GM19328 (cell line): ENCODE results near the gene CDADC1.

Source experiments
- ATAC-seq: cut with Tn5 transposase; IDR thresholded peaks from one replicate; pipeline ENCODE4 v1.9.1; 2021; ENCODE audit warnings: mild to moderate bottlenecking, moderate library complexity; ENCODE audit not compliant: unreplicated experiment

The CDADC1 gene

DNA sequence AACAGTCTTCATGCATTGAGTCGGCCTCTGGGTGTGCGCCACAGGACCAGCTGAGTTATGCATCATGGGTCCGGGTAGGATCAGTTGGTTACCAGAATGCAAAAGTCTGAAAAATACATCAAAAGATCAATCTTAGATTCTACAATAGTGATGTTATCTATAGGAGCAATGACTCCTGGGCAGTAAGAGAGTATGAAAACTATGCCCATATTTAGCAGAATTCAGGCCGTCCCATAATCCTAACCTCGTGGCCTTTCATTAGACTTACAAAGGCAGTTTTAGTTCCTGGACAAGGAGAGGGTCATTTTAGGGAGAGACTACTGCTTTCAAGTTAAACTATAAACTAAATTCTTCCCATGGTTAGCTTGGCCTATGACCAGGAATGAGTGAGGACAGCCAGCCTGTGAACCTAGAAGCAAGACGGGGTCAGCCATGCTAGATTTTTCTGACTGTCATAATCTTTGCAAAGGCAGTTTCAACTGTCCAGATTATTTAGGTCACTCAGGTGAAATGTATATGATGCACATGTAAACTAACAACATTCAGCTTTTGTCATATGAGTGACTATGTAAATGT is 11.8 kb upstream of the CDADC1 start:
- no peak for ATAC-seq

DNA sequence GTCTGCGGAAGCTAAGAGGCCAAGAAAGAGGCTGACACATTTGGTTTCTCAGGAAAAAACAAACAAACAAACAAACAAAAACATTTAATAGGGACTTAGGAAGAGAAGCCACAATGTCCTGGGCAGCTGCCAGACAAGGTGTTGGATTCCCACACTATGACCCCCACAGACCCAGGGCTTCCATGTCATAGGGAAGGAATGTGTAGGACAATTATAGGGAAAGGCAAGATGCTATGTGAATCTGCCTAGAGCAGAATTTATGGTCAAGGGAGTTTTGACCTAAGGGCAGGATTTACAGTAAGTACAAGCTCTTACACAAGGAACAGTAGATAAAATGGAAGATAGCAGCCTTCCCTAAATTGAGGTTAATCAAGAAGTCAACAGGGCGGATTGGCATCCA is 9.1 kb upstream of the CDADC1 start:
- no peak for ATAC-seq

GRCh38 chr13:49240017-49240416 is 7.7 kb upstream of the CDADC1 start:
- no peak for ATAC-seq

DNA sequence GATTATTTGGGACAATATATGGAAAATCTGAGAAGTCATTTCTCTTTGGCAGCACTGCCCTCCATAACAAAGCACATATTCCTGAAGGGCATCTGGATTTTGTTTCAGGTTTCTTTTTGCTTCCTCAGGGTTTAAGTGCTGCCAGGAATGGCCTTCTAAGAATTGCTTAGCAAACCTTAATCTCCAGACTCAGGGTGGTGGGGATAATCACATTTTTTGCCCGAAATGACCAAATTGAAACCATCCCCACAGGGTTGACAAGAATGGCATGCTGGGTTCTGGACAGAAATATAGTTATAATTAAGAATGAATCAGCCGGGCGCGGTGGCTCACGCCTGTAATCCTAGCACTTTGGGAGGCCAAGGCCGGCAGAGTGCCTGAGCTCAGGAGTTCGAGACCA is 6.4 kb upstream of the CDADC1 start:
- ATAC-seq, result no peak

GRCh38 chr13:49245101-49245500 is 2.6 kb upstream of the CDADC1 start:
- ATAC-seq, result no peak

- ATAC-seq, result peak; percentile 36
Measured at GRCh38 chr13:49246850-49247642, 679 bp upstream of the CDADC1 start.

DNA sequence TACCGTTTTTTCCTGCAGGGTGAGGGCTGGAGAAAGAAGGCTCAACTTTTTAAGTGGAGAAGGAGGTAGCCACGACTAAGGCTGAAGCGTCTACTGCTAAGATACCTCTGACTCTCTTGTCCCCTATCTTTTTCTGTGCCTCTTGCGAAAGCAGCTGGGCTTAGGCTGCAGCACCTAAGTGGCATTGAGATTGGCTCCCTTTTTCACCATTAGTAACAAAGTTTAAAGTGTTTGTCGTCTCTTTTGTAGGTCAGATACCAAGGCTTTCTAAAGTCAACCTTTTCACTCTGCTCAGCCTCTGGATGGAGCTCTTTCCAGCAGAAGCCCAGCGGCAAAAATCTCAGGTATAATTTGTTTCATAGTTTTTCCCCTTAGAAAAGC is 887 bp downstream of the CDADC1 start:
- ATAC-seq, result no peak

DNA sequence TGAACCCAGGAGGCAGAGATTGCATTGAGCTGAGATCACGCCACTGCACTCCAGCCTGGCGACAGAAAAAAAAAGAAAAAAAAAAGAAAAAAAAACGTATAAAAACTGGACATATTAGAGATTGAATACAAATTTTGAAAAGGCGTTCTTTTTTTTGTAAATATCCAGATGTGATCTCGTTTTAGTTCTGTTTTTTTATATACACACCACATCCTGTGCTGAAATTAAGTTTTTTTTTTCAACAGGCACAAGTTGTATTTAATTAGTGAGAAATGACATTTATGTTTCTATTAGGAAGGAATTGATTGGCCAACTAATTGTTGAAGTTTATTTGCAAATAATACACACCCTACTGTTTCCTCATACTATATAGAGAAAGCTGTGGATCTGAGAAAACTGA is 3.6 kb downstream of the CDADC1 start:
- ATAC-seq, result no peak

DNA sequence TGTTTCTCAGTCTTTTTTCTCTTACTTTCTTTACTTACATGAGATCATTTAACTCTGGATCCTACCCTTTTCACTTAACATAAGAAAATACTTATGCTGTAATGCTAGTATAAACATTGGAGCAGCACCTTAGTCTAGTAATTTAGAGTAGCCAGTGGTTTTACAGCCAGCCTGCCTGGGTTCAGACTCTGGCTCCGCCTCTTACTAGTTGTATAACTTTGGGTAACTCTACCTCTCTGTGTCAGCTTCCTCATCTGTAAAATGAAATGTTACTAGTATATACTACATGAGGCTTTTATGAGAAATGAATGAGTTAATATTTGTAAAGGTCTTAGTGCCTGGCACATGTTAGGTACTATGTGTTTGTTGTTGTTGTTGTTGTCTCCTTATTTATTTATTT is 5.6 kb downstream of the CDADC1 start:
- ATAC-seq, result no peak

DNA sequence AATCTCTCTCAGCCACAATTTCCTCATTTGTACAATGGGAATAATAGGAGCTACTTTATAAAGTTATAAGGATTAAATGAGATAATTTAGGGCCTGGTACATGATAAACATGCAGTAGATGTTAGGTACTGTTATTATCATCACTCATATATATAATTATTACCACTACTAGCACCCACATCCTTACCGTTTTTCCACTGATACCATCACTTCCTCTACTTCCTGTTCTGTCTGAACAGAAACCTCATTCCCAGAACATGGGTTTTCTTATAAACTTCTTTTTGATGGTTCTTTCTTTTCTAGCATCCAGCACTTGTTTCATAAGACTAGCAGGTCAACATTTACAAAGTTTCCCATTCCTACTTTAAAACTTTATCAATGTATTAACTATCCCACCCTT is 6.3 kb downstream of the CDADC1 start:
- no peak for ATAC-seq

DNA sequence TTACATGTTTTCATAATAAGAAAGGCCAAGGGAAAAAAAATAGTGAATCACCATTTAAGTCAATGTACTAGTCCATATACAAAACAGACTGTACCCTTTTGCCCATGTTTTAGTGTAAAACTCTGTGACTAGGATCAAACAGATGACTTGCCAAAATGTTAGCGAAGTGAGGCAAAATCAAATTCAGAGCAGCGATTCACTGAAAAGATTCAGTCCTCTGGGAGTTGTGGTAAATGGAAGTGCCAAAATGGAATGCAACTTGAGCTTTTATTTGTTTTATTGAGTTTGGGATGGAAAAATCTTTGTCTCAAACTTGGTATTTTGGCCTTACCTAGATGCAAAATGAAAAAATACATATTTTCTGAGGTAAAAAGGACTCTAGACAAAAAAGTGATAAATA is 9.1 kb downstream of the CDADC1 start:
- no peak for ATAC-seq

- no peak for ATAC-seq
Measured at GRCh38 chr13:49258089-49258796, 10.5 kb downstream of the CDADC1 start.

DNA sequence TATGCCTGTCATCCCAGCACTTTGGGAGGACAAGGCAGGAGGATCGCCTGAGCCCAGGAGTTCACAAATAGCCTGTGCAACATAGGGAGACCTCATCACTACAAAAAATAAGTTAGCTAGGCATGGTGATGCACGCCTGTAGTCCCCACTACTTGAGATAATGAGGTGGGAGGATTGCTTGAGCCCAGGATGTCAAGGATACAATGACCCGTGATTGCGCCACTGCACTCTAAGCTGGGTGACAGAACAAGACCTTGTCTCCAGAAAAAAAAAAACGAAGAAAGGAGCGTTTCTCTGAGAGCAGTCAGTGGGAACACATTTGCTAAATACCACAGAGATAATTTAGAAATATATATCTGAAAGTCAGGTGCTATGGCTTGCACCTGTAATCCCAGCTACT is 11.9 kb downstream of the CDADC1 start:
- no peak for ATAC-seq

- ATAC-seq, result no peak
Measured at GRCh38 chr13:49262634-49263033, 14.9 kb downstream of the CDADC1 start.

- ATAC-seq, result no peak
Measured at GRCh38 chr13:49265822-49266221, 18.1 kb downstream of the CDADC1 start.

GRCh38 chr13:49271264-49271663 is 23.5 kb downstream of the CDADC1 start:
- no peak for ATAC-seq

DNA sequence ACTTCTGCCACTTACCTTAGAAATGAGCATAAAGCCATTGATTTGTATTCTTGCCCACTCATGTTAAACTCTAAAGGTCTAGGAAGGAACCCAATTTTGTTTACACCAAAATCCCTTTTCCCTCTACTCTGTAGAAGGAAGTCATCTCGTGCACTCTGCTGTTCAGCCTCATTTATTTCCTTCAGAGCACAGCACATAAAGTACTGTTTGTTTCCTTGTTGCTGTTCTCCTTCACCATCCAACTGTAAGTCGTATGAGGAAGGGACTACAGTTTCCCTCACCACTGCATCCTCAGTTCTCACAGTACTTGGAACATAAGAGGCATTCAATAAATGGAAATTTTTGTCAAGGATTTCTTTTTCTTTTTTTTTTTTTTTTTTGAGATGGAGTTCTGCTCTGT is 24.6 kb downstream of the CDADC1 start:
- ATAC-seq, result no peak

- ATAC-seq, result no peak
Measured at GRCh38 chr13:49278211-49278610, 30.5 kb downstream of the CDADC1 start.

GRCh38 chr13:49279112-49279511 is 31.4 kb downstream of the CDADC1 start:
- ATAC-seq, result no peak

- ATAC-seq, result no peak
Measured at GRCh38 chr13:49279885-49280284, 32.2 kb downstream of the CDADC1 start.

DNA sequence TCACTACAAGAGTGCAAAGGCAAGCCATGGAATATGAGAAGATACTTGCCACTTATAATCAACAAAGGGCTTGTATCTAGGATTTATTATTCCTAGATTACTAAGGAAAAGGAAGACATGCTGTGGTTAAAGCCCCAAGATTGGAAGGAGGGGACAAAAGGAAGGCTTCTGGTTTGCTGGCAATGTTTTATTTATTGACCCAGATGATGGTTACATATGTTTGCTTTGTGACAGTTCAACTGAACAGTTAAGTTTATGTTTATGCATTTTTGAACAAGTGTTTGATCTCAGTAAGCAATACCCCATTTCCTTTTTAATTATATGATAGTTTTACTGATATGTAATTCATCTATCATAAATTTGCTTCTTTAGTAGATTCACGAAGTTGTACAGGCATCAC is 40.3 kb downstream of the CDADC1 start:
- no peak for ATAC-seq

DNA sequence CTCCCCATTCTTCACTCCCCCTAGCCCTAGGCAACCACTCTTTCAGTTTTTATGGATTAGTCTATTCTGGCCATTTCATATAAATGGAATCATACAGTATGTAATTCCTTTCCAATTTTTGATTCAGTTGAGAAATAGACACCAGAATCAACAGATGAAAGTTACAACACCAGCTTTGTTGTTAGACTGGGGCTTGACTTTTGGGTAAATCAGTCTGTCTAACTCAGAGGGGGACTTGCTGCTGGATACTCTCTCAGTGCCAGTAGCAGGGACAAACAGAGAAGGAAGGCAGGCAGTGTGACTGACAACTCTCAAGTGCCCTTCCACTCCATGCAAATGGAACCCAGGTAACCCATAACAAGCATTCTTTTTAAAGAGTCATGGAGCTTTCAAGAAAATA is 40.7 kb downstream of the CDADC1 start:
- ATAC-seq, result no peak
